ENCODE results near the gene SELE.

Gene SELE

DNA sequence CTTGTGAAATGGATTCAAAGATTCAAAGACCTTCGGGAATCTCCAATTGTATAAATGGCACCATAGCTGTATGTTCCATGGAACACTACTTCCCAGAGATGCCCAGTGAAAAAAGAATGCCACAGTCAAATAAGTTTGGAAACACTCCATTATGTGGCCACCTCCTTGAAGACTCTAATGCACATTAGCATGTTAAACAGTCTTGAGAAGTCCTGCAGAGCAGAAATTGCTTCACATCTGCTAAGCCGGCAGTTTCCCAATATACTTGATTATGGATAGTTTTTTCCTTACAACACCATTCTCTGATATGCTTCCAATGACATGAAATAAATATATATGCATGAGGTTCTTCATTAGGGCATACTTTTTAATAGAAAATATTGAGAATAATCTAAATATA, 12.7 kb upstream of the SELE start:
- POLR2A ChIA-PET (ENCODE audit: low non-redundant PET): no interaction called here
- CTCF ChIA-PET: no interaction called here
- TF ChIP-seq, protein P1, sequence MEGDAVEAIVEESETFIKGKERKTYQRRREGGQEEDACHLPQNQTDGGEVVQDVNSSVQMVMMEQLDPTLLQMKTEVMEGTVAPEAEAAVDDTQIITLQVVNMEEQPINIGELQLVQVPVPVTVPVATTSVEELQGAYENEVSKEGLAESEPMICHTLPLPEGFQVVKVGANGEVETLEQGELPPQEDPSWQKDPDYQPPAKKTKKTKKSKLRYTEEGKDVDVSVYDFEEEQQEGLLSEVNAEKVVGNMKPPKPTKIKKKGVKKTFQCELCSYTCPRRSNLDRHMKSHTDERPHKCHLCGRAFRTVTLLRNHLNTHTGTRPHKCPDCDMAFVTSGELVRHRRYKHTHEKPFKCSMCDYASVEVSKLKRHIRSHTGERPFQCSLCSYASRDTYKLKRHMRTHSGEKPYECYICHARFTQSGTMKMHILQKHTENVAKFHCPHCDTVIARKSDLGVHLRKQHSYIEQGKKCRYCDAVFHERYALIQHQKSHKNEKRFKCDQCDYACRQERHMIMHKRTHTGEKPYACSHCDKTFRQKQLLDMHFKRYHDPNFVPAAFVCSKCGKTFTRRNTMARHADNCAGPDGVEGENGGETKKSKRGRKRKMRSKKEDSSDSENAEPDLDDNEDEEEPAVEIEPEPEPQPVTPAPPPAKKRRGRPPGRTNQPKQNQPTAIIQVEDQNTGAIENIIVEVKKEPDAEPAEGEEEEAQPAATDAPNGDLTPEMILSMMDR (conservative IDR thresholded peaks at IDR 0.05; ENCODE audit: low read depth): no peak
- no peak for DNase-seq (ENCODE audit: low spot score)
- no peak overlapping the region for H3K27ac ChIP-seq

DNA sequence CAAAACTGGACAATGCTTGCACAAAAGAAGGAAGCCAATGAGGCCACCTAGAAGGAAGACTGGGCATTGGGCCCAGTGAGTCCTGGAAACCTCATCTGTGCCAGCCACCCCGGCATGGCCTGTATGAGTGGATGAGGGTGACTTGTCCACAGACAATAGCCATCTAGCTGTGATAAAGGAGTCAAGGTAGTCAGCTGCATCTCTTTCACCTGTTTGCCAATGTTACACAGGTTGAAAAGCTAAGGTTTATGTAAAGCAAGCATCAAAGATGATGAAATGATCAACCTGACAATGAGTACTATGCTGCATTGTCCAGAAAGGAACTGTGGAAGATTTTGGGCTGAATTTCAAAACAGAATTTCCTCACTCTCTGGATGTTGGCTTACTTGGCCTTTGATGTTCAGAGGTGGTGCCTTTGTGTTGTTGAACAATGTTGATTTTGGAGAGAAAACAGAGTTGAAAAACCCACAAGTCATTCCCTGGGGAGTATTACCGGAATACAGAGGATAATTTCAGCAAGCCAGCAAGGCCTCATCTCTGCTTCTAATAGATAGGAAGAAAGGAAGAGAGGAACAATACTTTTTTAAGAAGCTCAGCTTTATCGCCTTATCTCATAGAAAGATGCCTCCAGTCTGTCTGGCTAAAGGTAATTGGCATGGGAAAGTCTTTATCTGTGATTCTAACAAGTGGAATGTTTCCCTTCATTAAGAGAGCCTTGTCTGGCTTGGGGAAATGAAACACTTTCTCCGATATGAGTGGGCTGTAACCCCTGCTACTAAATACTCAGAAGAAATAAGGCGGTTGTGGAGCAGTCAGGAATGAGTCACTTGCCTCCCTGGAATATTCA, 11.4 kb upstream of the SELE start:
- ChIA-PET CTCF (interaction anchor here (0.6 kb wide), 1 partner anchor 15 kb away, joined by 3 read pairs; no protein-coding TSS in a partner anchor), POLR2A (ENCODE audit: low non-redundant PET) (no interaction called here)
- TF ChIP-seq, protein P1 (conservative IDR thresholded peaks at IDR 0.05; ENCODE audit: low read depth): no peak
- H3K27ac ChIP-seq: no peak overlapping the region
- DNase-seq (ENCODE audit: low spot score): no peak

DNA sequence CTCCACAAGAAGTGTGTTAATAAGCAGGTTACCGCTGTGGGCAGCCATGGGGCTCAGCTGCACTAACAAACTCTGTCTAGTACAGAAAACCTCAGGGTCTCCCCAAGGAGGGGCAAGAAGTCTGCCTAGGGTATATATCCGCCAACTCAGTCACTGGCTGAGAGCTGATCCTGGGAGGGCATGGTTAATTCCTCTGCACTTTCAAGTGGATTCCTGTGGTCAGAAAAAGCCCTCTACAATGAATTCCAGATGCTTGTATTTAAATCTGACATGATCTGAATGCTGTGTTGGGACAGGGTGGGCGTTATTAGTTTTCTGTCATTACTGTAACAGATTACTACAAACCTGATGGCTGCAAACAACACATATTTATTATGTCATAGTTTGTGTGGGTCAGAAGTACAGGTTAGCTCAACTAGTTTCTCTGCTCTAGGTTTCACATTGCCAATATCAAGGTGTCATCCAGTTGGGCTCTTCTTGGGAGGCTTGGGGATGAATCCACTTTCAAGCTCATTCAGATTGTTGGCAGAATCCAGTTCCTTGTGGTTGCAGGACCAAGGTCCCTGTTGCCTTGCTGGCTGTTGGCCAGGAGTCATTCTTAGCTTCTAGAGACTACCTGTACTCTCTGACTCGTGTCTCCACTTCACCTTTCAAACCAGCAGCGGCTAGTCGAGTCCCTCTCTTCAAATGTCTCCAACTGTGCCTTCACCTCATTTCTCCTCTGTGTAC, 8.0 kb upstream of the SELE start:
- ChIA-PET POLR2A (ENCODE audit: low non-redundant PET) (no interaction called here), CTCF (no interaction called here)
- TF ChIP-seq, protein P1 (conservative IDR thresholded peaks at IDR 0.05; ENCODE audit: low read depth): no peak
- no peak overlapping the region for H3K27ac ChIP-seq
- no peak for DNase-seq (ENCODE audit: low spot score)

DNA sequence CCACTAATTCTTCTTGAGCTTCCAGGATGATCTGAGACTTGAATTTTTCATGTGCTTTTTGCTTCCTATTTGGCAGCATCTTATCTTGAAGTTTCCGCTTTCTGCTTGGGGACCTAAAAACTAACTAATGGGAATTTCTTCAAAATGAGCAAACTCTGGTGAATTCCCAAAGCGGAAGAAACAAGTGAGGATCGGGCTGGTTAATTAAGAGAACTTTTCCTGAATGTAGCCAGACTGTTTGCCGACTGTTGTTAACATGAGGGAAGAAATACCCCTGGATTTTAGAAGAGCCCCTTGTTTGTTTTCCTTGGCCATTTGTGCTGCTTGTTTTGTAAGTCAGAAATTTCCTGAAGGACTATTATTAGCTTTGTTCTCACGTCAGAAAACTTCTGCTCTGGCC, 6.1 kb upstream of the SELE start:
- ChIA-PET CTCF (no interaction called here), POLR2A (ENCODE audit: low non-redundant PET) (no interaction called here)
- no peak for DNase-seq (ENCODE audit: low spot score)
- TF ChIP-seq, protein P1 (conservative IDR thresholded peaks at IDR 0.05; ENCODE audit: low read depth): no peak
- H3K27ac ChIP-seq: no peak overlapping the region

DNA sequence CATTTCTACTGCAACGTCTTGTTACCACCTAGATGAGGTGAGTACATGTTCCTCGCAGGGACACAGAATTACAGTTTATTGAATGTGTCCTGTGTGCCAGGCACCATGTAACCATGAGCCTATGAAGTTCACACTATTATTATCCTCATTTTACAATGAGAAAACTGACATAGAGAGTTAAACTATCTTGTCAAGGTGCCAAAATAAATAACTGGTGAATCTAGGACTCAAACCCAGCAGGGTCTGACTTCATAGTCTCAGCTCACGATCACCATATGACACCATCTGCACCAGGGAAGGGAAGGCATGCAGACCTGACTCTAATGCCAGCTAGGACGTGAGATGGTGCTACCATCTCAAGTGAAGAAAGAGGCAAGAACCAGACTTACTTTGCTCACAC, 2.4 kb downstream of the SELE start:
- CTCF ChIA-PET: interaction anchor here (0.7 kb wide), 1 partner anchor 108 kb away, joined by 5 read pairs; no protein-coding TSS in a partner anchor
- no peak for DNase-seq (ENCODE audit: low spot score)
- no peak overlapping the region for H3K27ac ChIP-seq
- TF ChIP-seq, protein P1 (conservative IDR thresholded peaks at IDR 0.05; ENCODE audit: low read depth): no peak
- POLR2A ChIA-PET (ENCODE audit: low non-redundant PET): no interaction called here

DNA sequence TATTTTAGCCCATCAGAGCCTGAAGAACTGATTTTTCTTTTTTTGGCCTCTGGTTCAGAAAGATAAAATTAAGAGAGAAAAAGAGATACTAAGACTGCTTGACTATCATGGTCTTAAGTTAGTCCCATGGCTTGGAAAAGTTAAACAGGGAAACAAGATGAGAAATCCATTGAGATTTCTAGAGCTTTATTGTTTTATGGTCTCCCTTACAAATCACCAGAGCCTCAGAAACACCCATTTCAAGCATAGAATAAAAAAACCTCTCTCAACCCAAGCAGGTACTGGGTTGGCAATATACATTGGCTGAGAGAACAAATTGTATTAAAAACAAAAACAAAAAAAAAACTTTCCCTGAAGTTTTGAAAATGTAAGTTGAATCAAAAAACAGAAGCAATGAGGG, 3.9 kb downstream of the SELE start:
- no peak for DNase-seq (ENCODE audit: low spot score)
- ChIA-PET CTCF (interaction anchor here (0.8 kb wide), 1 partner anchor 18 kb away, joined by 8 read pairs; no protein-coding TSS in a partner anchor), POLR2A (ENCODE audit: low non-redundant PET) (no interaction called here)
- no peak overlapping the region for H3K27ac ChIP-seq
- TF ChIP-seq, protein P1 (conservative IDR thresholded peaks at IDR 0.05; ENCODE audit: low read depth): no peak
